ENCODE data around the gene SULT1C4.
"Not testable (repeated sequence)": the region's sequence is repeated elsewhere in the genome, so short reads cannot be mapped to it uniquely, and the experiment has no call there.

Gene SULT1C4

GRCh38 chr2:108414945-108415344 is 37.2 kb downstream of the SULT1C4 start:
- no peak for DNase-seq

- DNase-seq: peak; percentile 25
Observed at GRCh38 chr2:108417254-108417653, 39.5 kb downstream of the SULT1C4 start.

- DNase-seq: no peak
Observed at GRCh38 chr2:108418416-108418815, 40.7 kb downstream of the SULT1C4 start.

- no peak for DNase-seq
Observed at GRCh38 chr2:108423067-108423466, 45.3 kb downstream of the SULT1C4 start.

GRCh38 chr2:108423502-108424251 is 45.9 kb downstream of the SULT1C4 start:
- no peak for DNase-seq

GRCh38 chr2:108428286-108429009 is 50.7 kb downstream of the SULT1C4 start:
- no peak for DNase-seq

GRCh38 chr2:108435578-108435977 is 57.8 kb downstream of the SULT1C4 start:
- DNase-seq: not testable (repeated sequence)

GRCh38 chr2:108436976-108437375 is 59.2 kb downstream of the SULT1C4 start:
- DNase-seq: no peak

Data from RPMI8226 (cell line).